Panc1 (cell line): ENCODE measurements around the gene SPRED3.

Experiments
- POLR2AphosphoS5 ChIP-seq: IDR thresholded peaks from 2 replicates; pipeline ENCODE4 v1.6.1; 2012; ENCODE audit warnings: mild to moderate bottlenecking, low read depth, low read length, moderate library complexity
- TF ChIP-seq, protein P1 (sequence below): fragments of 450-650 bp; IDR thresholded peaks from 2 replicates; pipeline ENCODE4 v1.5.1; 2017; ENCODE audit warnings: mild to moderate bottlenecking
- TF ChIP-seq, protein P2 (sequence below), 2 experiments: IDR thresholded peaks; 2 replicates each; pipeline ENCODE4 v1.6.1; 2011 to 2012; ENCODE audit warnings: low read depth in 2 of 2, control low read depth in 1 of 2, low read length in 1 of 2, mild to moderate bottlenecking in 1 of 2, moderate library complexity in 1 of 2; ENCODE audit not compliant: insufficient read depth in 1 of 2

DNA sequence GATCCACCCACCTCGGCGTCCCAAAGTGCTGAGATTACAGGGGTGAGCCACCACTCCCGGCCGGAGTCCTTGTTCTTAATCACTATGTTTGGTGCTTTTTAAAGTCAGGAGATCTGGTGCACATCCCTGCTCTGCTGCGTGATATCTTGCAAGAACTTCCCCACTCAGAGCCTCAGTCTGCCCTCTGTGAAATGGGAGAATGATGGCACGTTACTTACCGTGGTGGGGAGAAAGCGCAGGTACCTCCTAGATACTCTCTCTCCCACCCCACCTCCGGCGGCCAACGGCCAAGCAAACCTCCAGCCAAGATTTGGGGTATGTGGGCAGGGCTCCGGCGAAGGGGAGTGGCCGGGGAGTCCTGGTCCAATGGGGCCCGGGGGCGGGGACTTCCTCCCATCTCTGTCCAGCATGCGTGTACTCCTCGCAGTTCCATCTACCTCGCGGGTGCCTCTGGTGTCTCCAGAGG lies 44.8 kb downstream of the SPRED3 start, which contains the start of gene RYR1:
- TF ChIP-seq, protein P1, sequence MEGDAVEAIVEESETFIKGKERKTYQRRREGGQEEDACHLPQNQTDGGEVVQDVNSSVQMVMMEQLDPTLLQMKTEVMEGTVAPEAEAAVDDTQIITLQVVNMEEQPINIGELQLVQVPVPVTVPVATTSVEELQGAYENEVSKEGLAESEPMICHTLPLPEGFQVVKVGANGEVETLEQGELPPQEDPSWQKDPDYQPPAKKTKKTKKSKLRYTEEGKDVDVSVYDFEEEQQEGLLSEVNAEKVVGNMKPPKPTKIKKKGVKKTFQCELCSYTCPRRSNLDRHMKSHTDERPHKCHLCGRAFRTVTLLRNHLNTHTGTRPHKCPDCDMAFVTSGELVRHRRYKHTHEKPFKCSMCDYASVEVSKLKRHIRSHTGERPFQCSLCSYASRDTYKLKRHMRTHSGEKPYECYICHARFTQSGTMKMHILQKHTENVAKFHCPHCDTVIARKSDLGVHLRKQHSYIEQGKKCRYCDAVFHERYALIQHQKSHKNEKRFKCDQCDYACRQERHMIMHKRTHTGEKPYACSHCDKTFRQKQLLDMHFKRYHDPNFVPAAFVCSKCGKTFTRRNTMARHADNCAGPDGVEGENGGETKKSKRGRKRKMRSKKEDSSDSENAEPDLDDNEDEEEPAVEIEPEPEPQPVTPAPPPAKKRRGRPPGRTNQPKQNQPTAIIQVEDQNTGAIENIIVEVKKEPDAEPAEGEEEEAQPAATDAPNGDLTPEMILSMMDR: no peak
- TF ChIP-seq, protein P2, sequence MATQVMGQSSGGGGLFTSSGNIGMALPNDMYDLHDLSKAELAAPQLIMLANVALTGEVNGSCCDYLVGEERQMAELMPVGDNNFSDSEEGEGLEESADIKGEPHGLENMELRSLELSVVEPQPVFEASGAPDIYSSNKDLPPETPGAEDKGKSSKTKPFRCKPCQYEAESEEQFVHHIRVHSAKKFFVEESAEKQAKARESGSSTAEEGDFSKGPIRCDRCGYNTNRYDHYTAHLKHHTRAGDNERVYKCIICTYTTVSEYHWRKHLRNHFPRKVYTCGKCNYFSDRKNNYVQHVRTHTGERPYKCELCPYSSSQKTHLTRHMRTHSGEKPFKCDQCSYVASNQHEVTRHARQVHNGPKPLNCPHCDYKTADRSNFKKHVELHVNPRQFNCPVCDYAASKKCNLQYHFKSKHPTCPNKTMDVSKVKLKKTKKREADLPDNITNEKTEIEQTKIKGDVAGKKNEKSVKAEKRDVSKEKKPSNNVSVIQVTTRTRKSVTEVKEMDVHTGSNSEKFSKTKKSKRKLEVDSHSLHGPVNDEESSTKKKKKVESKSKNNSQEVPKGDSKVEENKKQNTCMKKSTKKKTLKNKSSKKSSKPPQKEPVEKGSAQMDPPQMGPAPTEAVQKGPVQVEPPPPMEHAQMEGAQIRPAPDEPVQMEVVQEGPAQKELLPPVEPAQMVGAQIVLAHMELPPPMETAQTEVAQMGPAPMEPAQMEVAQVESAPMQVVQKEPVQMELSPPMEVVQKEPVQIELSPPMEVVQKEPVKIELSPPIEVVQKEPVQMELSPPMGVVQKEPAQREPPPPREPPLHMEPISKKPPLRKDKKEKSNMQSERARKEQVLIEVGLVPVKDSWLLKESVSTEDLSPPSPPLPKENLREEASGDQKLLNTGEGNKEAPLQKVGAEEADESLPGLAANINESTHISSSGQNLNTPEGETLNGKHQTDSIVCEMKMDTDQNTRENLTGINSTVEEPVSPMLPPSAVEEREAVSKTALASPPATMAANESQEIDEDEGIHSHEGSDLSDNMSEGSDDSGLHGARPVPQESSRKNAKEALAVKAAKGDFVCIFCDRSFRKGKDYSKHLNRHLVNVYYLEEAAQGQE (IDR thresholded peaks at IDR 0.05; ENCODE audit: insufficient read depth in 1 of 2, low read depth in 2 of 2, low read length in 1 of 2): no peak
- no peak for TF ChIP-seq POLR2AphosphoS5
